ENCODE data around the gene TAGLN3.

Gene TAGLN3

GRCh38 chr3:111998636-111999483 is at the start of gene TAGLN3:
Gene TAGLN3 (plus strand): TSS chr3:111998922. CDS start chr3:111999423, 501 bp downstream.
- DNase-seq = no peak

GRCh38 chr3:111949712-111950111 is 49.0 kb upstream of the TAGLN3 start:
- no peak for DNase-seq

GRCh38 chr3:111951032-111951431 is 47.7 kb upstream of the TAGLN3 start:
- no peak for DNase-seq

GRCh38 chr3:111952086-111952485 is 46.6 kb upstream of the TAGLN3 start:
- DNase-seq = no peak

- no peak for DNase-seq
These were observed 45.8 kb upstream of the TAGLN3 start for GRCh38 chr3:111952866-111953450.

- DNase-seq = no peak
These were observed 44.3 kb upstream of the TAGLN3 start for GRCh38 chr3:111954228-111954990.

- DNase-seq = no peak
These were observed 42.8 kb upstream of the TAGLN3 start for GRCh38 chr3:111955876-111956275.

GRCh38 chr3:111956449-111956848 is 42.3 kb upstream of the TAGLN3 start:
- DNase-seq = no peak

GRCh38 chr3:111956995-111957734 is 41.6 kb upstream of the TAGLN3 start:
- DNase-seq = no peak

GRCh38 chr3:111961461-111962164 is 37.1 kb upstream of the TAGLN3 start:
- no peak for DNase-seq

GRCh38 chr3:111963424-111963823 is 35.3 kb upstream of the TAGLN3 start:
- DNase-seq = no peak

GRCh38 chr3:111965484-111965883 is 33.2 kb upstream of the TAGLN3 start:
- no peak for DNase-seq

- no peak for DNase-seq
These were observed 31.7 kb upstream of the TAGLN3 start for GRCh38 chr3:111967068-111967467.

GRCh38 chr3:111967651-111968274 is 31.0 kb upstream of the TAGLN3 start:
- DNase-seq = peak; percentile 74 to 79

- no peak for DNase-seq
These were observed 30.2 kb upstream of the TAGLN3 start for GRCh38 chr3:111968319-111969054.

- no peak for DNase-seq
These were observed 28.3 kb upstream of the TAGLN3 start for GRCh38 chr3:111970376-111970775.

GRCh38 chr3:111971533-111972130 is 27.1 kb upstream of the TAGLN3 start:
- no peak for DNase-seq

- DNase-seq = no peak
These were observed 25.8 kb upstream of the TAGLN3 start for GRCh38 chr3:111972891-111973290.

GRCh38 chr3:111975131-111975530 is 23.6 kb upstream of the TAGLN3 start:
- DNase-seq = no peak

GRCh38 chr3:111976254-111976653 is 22.5 kb upstream of the TAGLN3 start:
- DNase-seq = no peak
